NCI-H2081 treated with DMSO at 0.1 percent for 48 hours (cell line): ENCODE measurements around the gene FCRLA.

ENCODE experiments used
- DNase-seq: peaks from one replicate; lab custom pipeline; 2025; lab: John Stamatoyannopoulos, UW

FCRLA gene

GRCh38 chr1:161731981-161732718, 25.1 kb downstream of the FCRLA start:
- no peak for DNase-seq

- DNase-seq: no peak
These were observed 26.5 kb downstream of the FCRLA start for GRCh38 chr1:161733526-161733925.

- no peak for DNase-seq
These were observed 28.8 kb downstream of the FCRLA start for GRCh38 chr1:161735837-161736236.

- no peak for DNase-seq
These were observed 29.4 kb downstream of the FCRLA start for GRCh38 chr1:161736335-161736969.

GRCh38 chr1:161737625-161738024, 30.6 kb downstream of the FCRLA start:
- DNase-seq: no peak

DNA sequence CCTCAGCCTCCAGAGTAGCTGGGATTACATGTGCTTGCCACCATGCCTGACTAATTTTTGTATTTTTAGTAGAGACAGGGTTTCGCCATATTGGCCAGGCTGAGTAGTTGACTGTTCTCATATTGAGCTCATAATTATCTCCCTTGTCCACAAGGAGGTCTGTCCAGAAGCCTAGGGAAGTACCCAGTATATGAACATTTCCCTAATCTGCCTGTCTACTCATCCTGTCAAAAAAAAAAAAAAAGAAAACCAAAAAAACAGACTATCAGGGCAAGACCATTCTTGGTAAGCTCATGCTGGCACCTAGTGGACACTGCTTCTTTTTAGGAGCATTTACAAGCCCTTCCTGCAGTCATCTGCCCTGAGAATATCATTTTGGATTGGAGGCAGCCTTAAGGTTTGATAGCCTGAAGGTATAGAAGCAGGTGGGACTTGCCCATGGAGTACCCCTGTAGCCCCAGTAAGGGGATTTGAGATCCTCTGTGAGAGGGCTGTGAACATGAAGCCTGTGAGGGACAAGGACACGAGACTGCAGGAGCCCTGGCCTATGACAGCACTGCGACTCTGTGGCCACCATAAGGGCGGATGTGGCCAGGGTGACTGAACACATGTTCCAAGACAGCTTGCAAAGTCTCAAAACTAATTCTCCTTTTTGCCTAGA, 31.7 kb downstream of the FCRLA start:
- DNase-seq: peak; percentile 12

DNA sequence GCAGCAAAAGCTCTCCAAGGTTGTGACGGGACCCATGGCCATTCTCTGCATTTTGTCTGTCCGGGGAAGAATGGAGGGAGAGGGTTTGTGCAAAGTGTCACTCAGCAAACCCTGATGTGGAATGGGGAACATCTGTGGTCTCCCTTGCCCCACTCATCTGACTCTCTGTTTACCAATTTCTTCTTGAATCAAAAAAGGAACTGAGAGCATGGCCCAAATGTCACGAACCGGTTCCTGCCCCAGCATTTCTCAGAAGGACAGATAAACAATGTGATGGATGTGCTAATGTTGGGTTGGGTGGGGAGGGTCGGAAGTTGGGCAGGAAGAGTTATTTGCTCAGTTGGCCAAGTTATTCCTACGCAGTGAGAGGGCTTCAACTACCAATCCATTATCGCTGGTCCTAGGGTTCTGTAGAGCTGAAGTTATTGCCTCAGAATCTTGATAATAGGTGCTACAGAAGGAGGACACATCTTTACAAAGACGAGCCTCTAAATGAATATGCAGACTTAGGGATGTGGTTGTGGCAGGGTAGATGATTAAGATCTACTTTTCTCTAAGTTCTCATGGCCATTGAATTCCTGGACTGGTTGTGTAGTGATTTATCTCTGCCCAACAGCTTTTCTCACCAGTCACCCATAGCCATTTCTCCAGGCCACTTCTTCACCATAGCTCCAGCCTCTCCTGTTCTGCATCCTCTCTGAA, 33.0 kb downstream of the FCRLA start:
- no peak for DNase-seq

DNA sequence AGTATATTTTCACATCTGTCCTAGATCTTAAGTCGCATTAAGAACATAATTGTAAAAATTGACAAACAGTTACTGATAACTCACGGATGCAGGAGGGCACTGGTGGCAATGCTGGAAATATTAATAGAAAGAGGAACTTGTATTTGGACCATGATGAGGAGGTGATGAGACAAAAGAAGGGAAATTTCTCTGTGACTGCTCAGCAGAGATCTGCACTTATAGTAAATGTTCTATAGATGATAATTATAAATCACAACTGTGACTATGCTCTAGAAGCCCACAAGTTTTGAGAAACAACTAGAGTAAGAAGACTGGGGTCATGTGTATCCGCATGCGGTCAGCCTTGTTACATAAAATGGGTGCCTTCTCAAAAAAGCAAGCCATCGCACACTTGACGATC, 33.9 kb downstream of the FCRLA start:
- no peak for DNase-seq

GRCh38 chr1:161743231-161743630, 36.2 kb downstream of the FCRLA start:
- DNase-seq: no peak

DNA sequence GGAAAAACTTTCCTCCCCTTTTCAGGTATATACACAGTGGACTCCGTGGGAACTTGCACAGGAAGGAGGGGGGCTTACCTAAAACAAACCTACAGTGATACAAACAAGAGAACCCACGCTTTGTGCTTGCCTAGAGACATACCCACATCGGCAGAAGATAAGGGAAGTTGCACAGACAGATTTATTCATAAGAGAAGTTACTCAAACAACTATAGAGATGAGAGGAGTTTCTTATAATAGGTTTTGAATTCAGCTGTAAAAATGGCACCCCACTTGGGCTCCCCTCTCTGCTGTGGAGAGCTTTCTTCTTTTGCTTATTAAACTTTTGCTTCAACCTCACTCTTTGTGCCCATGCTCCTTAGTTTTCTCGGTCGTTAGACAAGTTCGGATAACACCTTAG, 40.8 kb downstream of the FCRLA start:
- DNase-seq: no peak

- DNase-seq: peak; percentile 95
These were observed 42.7 kb downstream of the FCRLA start, which contains the start of gene DUSP12 for GRCh38 chr1:161749509-161750407. DUSP12 (plus strand) TSS chr1:161749786; CDS start chr1:161749802, 16 bp downstream.

DNA sequence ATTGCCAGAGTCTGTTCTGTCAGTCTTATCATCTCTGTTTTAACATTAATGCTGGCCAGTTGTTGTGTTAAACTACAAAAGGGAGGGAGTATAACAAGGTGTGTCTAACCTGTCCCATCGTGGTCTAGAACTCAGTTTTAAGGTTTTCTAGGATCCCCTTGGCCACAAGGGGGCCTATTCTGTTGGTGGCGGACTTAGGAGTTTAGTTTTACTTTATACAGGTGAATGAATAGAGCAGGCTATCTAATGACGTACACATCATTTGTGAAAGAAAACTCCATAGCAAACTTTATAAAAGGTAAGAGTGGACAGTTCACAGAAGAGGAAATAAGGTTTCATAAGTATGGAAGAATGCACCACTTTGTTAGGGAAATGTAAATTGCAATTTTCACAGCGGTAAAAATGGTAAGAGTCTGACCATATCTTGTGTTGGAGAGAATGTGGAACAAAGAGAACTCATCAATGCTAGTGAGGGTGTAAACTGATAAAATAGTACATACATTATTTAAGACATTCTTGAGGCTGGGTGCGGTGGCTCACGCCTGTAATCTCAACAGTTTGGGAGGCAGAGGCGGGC, 56.6 kb downstream of the FCRLA start:
- no peak for DNase-seq
